ENCODE data around the gene SLC25A13.

Gene SLC25A13

DNA sequence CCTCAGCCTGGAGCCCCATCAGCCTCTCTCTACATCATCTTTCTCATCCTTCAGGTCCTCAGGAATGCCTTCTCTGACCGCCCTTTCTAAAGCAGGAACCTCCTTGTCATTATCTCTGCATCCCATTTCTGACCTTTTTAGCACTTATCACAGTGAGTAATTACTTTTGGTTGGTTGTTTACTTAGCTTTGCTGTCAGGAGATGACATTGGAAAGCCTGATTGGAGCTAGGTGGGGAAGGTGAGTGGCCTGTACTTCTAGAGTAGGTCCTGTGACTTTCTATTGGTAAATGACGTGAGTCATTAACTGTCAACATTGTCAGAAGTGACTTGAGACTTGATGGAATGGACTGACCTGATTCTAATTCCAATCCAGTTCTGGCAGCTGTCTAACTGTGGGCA is 9.3 kb upstream of the SLC25A13 start:
- Histone ChIP-seq H3K79me1 (ENCODE audit: low read depth, low read length) (no peaks in the 10 kb centered on the region), H2AFZ (ENCODE audit: low read length) (no peak overlapping the region), H3K27ac (replicated peaks; ENCODE audit: low read length) (no peak overlapping the region), H3K18ac (ENCODE audit: low read length) (no peak overlapping the region), H3K4me3 (ENCODE audit: low read length in 2 of 2) (no peak overlapping the region), H3K4me2 (ENCODE audit: insufficient read depth, low read length, poor library complexity, severe bottlenecking) (no peak overlapping the region), H2BK5ac (ENCODE audit: low read length) (no peak overlapping the region), H3K36me3 (replicated peaks in 1 of 2; ENCODE audit: control insufficient read depth in 2 of 2, insufficient read depth in 2 of 2, low read length in 2 of 2) (no peaks in the 10 kb centered on the region), H2BK120ac (ENCODE audit: low read depth, low read length) (no peak overlapping the region), H2AK5ac (ENCODE audit: low read depth, low read length) (no peak overlapping the region), H4K8ac (ENCODE audit: low read depth, low read length) (no peak overlapping the region), H3K9ac (ENCODE audit: low read depth, low read length, poor library complexity) (no peak overlapping the region), H2BK12ac (ENCODE audit: low read length) (no peak overlapping the region), H4K91ac (ENCODE audit: low read depth, low read length, poor library complexity) (no peak overlapping the region), H3K9me3 (replicated peaks in 1 of 2; ENCODE audit: control insufficient read depth in 2 of 2, insufficient read depth in 1 of 2, low read depth in 1 of 2, low read length in 2 of 2) (no peaks in the 10 kb centered on the region), H3K4ac (ENCODE audit: low read length) (no peak overlapping the region), H3K27me3 (ENCODE audit: control insufficient read depth in 3 of 3, insufficient read depth in 3 of 3, low read depth in 1 of 3, low read length in 3 of 3) (peaks cover 0 to 15% (median 0%) of the 10 kb centered on the region in 3 experiments), H3K14ac (ENCODE audit: low read length) (no peak overlapping the region), H2BK15ac (ENCODE audit: low read length) (no peak overlapping the region), H3K23ac (ENCODE audit: low read depth, low read length, poor library complexity) (no peak overlapping the region), H3K4me1 (ENCODE audit: control insufficient read depth in 2 of 2, insufficient read depth in 1 of 2, low read depth in 1 of 2, low read length in 2 of 2) (no peaks in the 10 kb centered on the region)
- DNase-seq (ENCODE audit: low spot score) = no peak
- no CpG with 5 or more reads among the region's 2 CpGs for WGBS, 2 donors (ENCODE audit: extremely low coverage in 2 of 2, insufficient read length in 2 of 2, insufficient replicate concordance in 1 of 2)

DNA sequence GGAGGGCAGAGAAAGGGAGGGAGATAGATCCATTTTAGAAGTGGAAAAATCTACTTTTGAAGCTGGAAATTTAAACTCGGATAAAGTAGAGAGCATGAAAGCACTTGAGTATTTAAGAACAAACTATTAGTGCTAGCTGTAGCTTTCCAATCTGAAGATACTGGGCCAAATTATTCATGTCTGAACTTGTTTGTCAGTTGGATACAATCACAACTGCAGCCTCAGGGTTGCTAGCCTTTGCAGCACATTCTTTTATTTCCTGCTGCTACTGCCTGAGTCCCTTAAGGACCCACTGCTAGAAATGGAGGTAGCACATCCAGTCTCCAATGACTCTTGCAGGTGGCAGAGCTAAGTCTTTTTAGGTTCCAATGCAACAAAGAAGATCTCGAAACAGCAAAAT is 8.3 kb upstream of the SLC25A13 start:
- Histone ChIP-seq H3K14ac (ENCODE audit: low read length) (no peak overlapping the region), H3K9me3 (replicated peaks in 1 of 2; ENCODE audit: control insufficient read depth in 2 of 2, insufficient read depth in 1 of 2, low read depth in 1 of 2, low read length in 2 of 2) (no peaks in the 10 kb centered on the region), H3K79me1 (ENCODE audit: low read depth, low read length) (no peaks in the 10 kb centered on the region), H3K23ac (ENCODE audit: low read depth, low read length, poor library complexity) (no peak overlapping the region), H2BK120ac (ENCODE audit: low read depth, low read length) (no peak overlapping the region), H2BK5ac (ENCODE audit: low read length) (no peak overlapping the region), H3K4ac (ENCODE audit: low read length) (no peak overlapping the region), H4K91ac (ENCODE audit: low read depth, low read length, poor library complexity) (no peak overlapping the region), H2AK5ac (ENCODE audit: low read depth, low read length) (no peak overlapping the region), H3K4me1 (ENCODE audit: control insufficient read depth in 2 of 2, insufficient read depth in 1 of 2, low read depth in 1 of 2, low read length in 2 of 2) (no peaks in the 10 kb centered on the region), H3K36me3 (replicated peaks in 1 of 2; ENCODE audit: control insufficient read depth in 2 of 2, insufficient read depth in 2 of 2, low read length in 2 of 2) (no peaks in the 10 kb centered on the region), H3K27me3 (ENCODE audit: control insufficient read depth in 3 of 3, insufficient read depth in 3 of 3, low read depth in 1 of 3, low read length in 3 of 3) (peaks cover 0 to 12% (median 0%) of the 10 kb centered on the region in 3 experiments), H3K4me2 (ENCODE audit: insufficient read depth, low read length, poor library complexity, severe bottlenecking) (no peak overlapping the region), H2BK12ac (ENCODE audit: low read length) (no peak overlapping the region), H3K18ac (ENCODE audit: low read length) (no peak overlapping the region), H4K8ac (ENCODE audit: low read depth, low read length) (no peak overlapping the region), H3K27ac (replicated peaks; ENCODE audit: low read length) (no peak overlapping the region), H2AFZ (ENCODE audit: low read length) (peak overlapping the region; percentile 67), H2BK15ac (ENCODE audit: low read length) (no peak overlapping the region), H3K4me3 (ENCODE audit: low read length in 2 of 2) (no peak overlapping the region), H3K9ac (ENCODE audit: low read depth, low read length, poor library complexity) (no peak overlapping the region)
- WGBS, 2 donors (ENCODE audit: extremely low coverage in 2 of 2, insufficient read length in 2 of 2, insufficient replicate concordance in 1 of 2) = no CpG with 5 or more reads among the region's 2 CpGs
- DNase-seq (ENCODE audit: low spot score) = no peak

GRCh38 chr7:96329241-96329640 is 7.3 kb upstream of the SLC25A13 start:
- no peak for DNase-seq (ENCODE audit: low spot score)

GRCh38 chr7:96328016-96328415 is 6.1 kb upstream of the SLC25A13 start:
- H3K4me2 ChIP-seq (ENCODE audit: insufficient read depth, low read length, poor library complexity, severe bottlenecking) = no peak overlapping the region
- no peak overlapping the region for H3K9ac ChIP-seq (ENCODE audit: low read depth, low read length, poor library complexity)
- no peak overlapping the region for H4K91ac ChIP-seq (ENCODE audit: low read depth, low read length, poor library complexity)
- H3K4me3 ChIP-seq (ENCODE audit: low read length in 2 of 2) = no peak overlapping the region
- no peak overlapping the region for H4K8ac ChIP-seq (ENCODE audit: low read depth, low read length)
- no peak overlapping the region for H2AFZ ChIP-seq (ENCODE audit: low read length)
- no CpG with 5 or more reads among the region's 1 CpG for WGBS, 2 donors (ENCODE audit: extremely low coverage in 2 of 2, insufficient read length in 2 of 2, insufficient replicate concordance in 1 of 2)
- DNase-seq (ENCODE audit: low spot score) = no peak
- no peak overlapping the region for H3K23ac ChIP-seq (ENCODE audit: low read depth, low read length, poor library complexity)
- H3K4me1 ChIP-seq (ENCODE audit: control insufficient read depth in 2 of 2, insufficient read depth in 1 of 2, low read depth in 1 of 2, low read length in 2 of 2) = no peaks in the 10 kb centered on the region
- H3K36me3 ChIP-seq (replicated peaks in 1 of 2; ENCODE audit: control insufficient read depth in 2 of 2, insufficient read depth in 2 of 2, low read length in 2 of 2) = no peaks in the 10 kb centered on the region
- no peaks in the 10 kb centered on the region for H3K9me3 ChIP-seq (replicated peaks in 1 of 2; ENCODE audit: control insufficient read depth in 2 of 2, insufficient read depth in 1 of 2, low read depth in 1 of 2, low read length in 2 of 2)
- no peak overlapping the region for H2BK15ac ChIP-seq (ENCODE audit: low read length)
- no peak overlapping the region for H3K27ac ChIP-seq (replicated peaks; ENCODE audit: low read length)
- H3K4ac ChIP-seq (ENCODE audit: low read length) = no peak overlapping the region
- no peak overlapping the region for H3K14ac ChIP-seq (ENCODE audit: low read length)
- peaks cover 0 to 10% (median 0%) of the 10 kb centered on the region in 3 experiments for H3K27me3 ChIP-seq (ENCODE audit: control insufficient read depth in 3 of 3, insufficient read depth in 3 of 3, low read depth in 1 of 3, low read length in 3 of 3)
- H2BK12ac ChIP-seq (ENCODE audit: low read length) = no peak overlapping the region
- H2AK5ac ChIP-seq (ENCODE audit: low read depth, low read length) = no peak overlapping the region
- H3K79me1 ChIP-seq (ENCODE audit: low read depth, low read length) = no peaks in the 10 kb centered on the region
- no peak overlapping the region for H2BK5ac ChIP-seq (ENCODE audit: low read length)
- no peak overlapping the region for H2BK120ac ChIP-seq (ENCODE audit: low read depth, low read length)
- H3K18ac ChIP-seq (ENCODE audit: low read length) = no peak overlapping the region

More at GRCh38 chr7:96329241-96329640, 7.3 kb upstream of the SLC25A13 start:
- H3K9ac ChIP-seq (ENCODE audit: low read depth, low read length, poor library complexity) = no peak overlapping the region
- no peak overlapping the region for H3K4ac ChIP-seq (ENCODE audit: low read length)
- H2BK5ac ChIP-seq (ENCODE audit: low read length) = no peak overlapping the region
- no peaks in the 10 kb centered on the region for H3K9me3 ChIP-seq (replicated peaks in 1 of 2; ENCODE audit: control insufficient read depth in 2 of 2, insufficient read depth in 1 of 2, low read depth in 1 of 2, low read length in 2 of 2)
- H3K79me1 ChIP-seq (ENCODE audit: low read depth, low read length) = no peaks in the 10 kb centered on the region
- peaks cover 0 to 12% (median 0%) of the 10 kb centered on the region in 3 experiments for H3K27me3 ChIP-seq (ENCODE audit: control insufficient read depth in 3 of 3, insufficient read depth in 3 of 3, low read depth in 1 of 3, low read length in 3 of 3)
- H2BK12ac ChIP-seq (ENCODE audit: low read length) = no peak overlapping the region
- no peak overlapping the region for H2AK5ac ChIP-seq (ENCODE audit: low read depth, low read length)
- no peak overlapping the region for H3K27ac ChIP-seq (replicated peaks; ENCODE audit: low read length)
- H2BK15ac ChIP-seq (ENCODE audit: low read length) = no peak overlapping the region
- no peak overlapping the region for H3K18ac ChIP-seq (ENCODE audit: low read length)
- no peak overlapping the region for H2AFZ ChIP-seq (ENCODE audit: low read length)
- H4K8ac ChIP-seq (ENCODE audit: low read depth, low read length) = no peak overlapping the region
- no CpG with 5 or more reads among the region's 1 CpG for WGBS, 2 donors (ENCODE audit: extremely low coverage in 2 of 2, insufficient read length in 2 of 2, insufficient replicate concordance in 1 of 2)
- H4K91ac ChIP-seq (ENCODE audit: low read depth, low read length, poor library complexity) = no peak overlapping the region
- no peak overlapping the region for H3K4me3 ChIP-seq (ENCODE audit: low read length in 2 of 2)
- H3K4me2 ChIP-seq (ENCODE audit: insufficient read depth, low read length, poor library complexity, severe bottlenecking) = no peak overlapping the region
- H3K36me3 ChIP-seq (replicated peaks in 1 of 2; ENCODE audit: control insufficient read depth in 2 of 2, insufficient read depth in 2 of 2, low read length in 2 of 2) = no peaks in the 10 kb centered on the region
- H2BK120ac ChIP-seq (ENCODE audit: low read depth, low read length) = no peak overlapping the region
- no peaks in the 10 kb centered on the region for H3K4me1 ChIP-seq (ENCODE audit: control insufficient read depth in 2 of 2, insufficient read depth in 1 of 2, low read depth in 1 of 2, low read length in 2 of 2)
- no peak overlapping the region for H3K14ac ChIP-seq (ENCODE audit: low read length)
- no peak overlapping the region for H3K23ac ChIP-seq (ENCODE audit: low read depth, low read length, poor library complexity)
